ENCODE measurements around the gene ICAM4. TPM values are rescaled to one million over a fixed set of nuclear protein-coding genes. Genes with fewer than 3 reads are reported as not detected.

ICAM4 gene
- total RNA-seq, 1 donor from 2014 or later: not detected

- Mint-ChIP-seq H3K4me3 (no peak overlapping the region), H3K36me3 (no peaks in the 10 kb centered on the region)
- H3K79me2 ChIP-seq (ENCODE audit: low read depth): no peaks in the 10 kb centered on the region
Measured at GRCh38 chr19:10243606-10244005, 43.1 kb upstream of the ICAM4 start.

DNA sequence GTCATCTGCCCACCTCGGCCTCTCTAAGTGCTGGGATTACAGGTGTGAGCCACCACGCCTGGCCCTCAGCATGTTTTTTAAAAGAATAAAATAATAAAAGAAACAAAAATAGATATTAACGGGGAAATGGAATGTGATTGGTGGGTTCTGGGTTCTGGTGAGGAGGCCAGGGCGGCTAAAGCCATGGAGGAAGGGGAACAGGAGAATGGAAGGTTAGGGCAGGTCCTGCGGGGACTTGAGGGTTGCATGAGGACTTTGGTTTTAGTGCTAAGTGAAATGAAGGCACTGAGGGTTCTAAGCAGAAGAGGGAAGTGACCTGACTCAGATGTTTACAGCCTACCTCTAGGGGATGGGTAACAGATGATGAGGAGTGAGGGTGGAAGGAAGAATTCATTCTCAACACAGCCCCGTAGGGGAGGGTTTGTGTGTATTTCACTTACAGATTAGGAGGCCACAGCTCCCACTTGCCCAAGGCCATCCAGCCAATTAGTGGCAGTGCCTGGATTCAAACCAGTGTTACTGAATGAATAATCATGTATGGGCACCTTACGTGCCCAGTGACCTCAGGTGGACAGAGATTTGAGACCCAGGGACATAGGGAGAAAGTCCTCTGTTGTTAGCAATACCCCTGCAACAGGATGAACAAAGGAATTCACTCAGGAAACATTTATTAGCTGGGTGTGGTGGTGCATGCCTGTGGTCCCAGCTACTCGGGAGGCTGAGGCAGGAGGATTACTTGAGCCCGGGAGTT, 41.4 kb upstream of the ICAM4 start:
- TF ChIP-seq, protein P1, sequence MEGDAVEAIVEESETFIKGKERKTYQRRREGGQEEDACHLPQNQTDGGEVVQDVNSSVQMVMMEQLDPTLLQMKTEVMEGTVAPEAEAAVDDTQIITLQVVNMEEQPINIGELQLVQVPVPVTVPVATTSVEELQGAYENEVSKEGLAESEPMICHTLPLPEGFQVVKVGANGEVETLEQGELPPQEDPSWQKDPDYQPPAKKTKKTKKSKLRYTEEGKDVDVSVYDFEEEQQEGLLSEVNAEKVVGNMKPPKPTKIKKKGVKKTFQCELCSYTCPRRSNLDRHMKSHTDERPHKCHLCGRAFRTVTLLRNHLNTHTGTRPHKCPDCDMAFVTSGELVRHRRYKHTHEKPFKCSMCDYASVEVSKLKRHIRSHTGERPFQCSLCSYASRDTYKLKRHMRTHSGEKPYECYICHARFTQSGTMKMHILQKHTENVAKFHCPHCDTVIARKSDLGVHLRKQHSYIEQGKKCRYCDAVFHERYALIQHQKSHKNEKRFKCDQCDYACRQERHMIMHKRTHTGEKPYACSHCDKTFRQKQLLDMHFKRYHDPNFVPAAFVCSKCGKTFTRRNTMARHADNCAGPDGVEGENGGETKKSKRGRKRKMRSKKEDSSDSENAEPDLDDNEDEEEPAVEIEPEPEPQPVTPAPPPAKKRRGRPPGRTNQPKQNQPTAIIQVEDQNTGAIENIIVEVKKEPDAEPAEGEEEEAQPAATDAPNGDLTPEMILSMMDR (IDR thresholded peaks at IDR 0.05): no peak
- DNase-seq (ENCODE audit: low spot score): no peak
- H3K4me2 ChIP-seq: no peak overlapping the region
- no peaks in the 10 kb centered on the region for H3K4me1 Mint-ChIP-seq
- no peaks in the 10 kb centered on the region for H3K27me3 ChIP-seq
- H3K4me1 ChIP-seq: no peaks in the 10 kb centered on the region
- H3K9me3 ChIP-seq (ENCODE audit: low read depth): no peaks in the 10 kb centered on the region
- H3K79me2 ChIP-seq (ENCODE audit: low read depth): no peaks in the 10 kb centered on the region
- H3K27me3 Mint-ChIP-seq (ENCODE audit: insufficient read depth, low read depth): peaks cover 4% of the 10 kb centered on the region
- no peak overlapping the region for H3K27ac Mint-ChIP-seq
- H3K36me3 Mint-ChIP-seq: no peaks in the 10 kb centered on the region
- H3K9ac ChIP-seq: no peak overlapping the region
- H3K4me3 Mint-ChIP-seq: no peak overlapping the region
- H3K4me3 ChIP-seq: no peak overlapping the region
- no peak overlapping the region for H2AFZ ChIP-seq (replicated peaks)
- no peaks in the 10 kb centered on the region for H3K36me3 ChIP-seq
- H3F3A ChIP-seq (ENCODE audit: low read depth): no peaks in the 10 kb centered on the region
- H3K27ac ChIP-seq: no peak overlapping the region
- H3K9me3 Mint-ChIP-seq: no peaks in the 10 kb centered on the region
- no peaks in the 10 kb centered on the region for H4K20me1 ChIP-seq (ENCODE audit: low read depth)

More at GRCh38 chr19:10243606-10244005, 43.1 kb upstream of the ICAM4 start:
- H3K4me2 ChIP-seq: no peak overlapping the region
- no peak overlapping the region for H3K9ac ChIP-seq
- H2AFZ ChIP-seq (replicated peaks): no peak overlapping the region
- Mint-ChIP-seq H3K27ac (no peak overlapping the region), H3K9me3 (no peaks in the 10 kb centered on the region), H3K4me1 (no peaks in the 10 kb centered on the region), H3K27me3 (ENCODE audit: insufficient read depth, low read depth) (peaks cover 2% of the 10 kb centered on the region)
- no peaks in the 10 kb centered on the region for H3K9me3 ChIP-seq (ENCODE audit: low read depth)
- TF ChIP-seq EZH2 (IDR thresholded peaks at IDR 0.05): no peak
- TF ChIP-seq, protein P1 (IDR thresholded peaks at IDR 0.05): no peak
- no peak for TF ChIP-seq EZH2phosphoT487 (IDR thresholded peaks at IDR 0.05)
- no peak overlapping the region for H3K27ac ChIP-seq
- H4K20me1 ChIP-seq (ENCODE audit: low read depth): no peaks in the 10 kb centered on the region
- no peak for DNase-seq (ENCODE audit: low spot score)
- no peaks in the 10 kb centered on the region for H3K27me3 ChIP-seq
- H3F3A ChIP-seq (ENCODE audit: low read depth): no peaks in the 10 kb centered on the region
- H3K36me3 ChIP-seq: no peaks in the 10 kb centered on the region
- no peak overlapping the region for H3K4me3 ChIP-seq
- H3K4me1 ChIP-seq: no peaks in the 10 kb centered on the region

DNA sequence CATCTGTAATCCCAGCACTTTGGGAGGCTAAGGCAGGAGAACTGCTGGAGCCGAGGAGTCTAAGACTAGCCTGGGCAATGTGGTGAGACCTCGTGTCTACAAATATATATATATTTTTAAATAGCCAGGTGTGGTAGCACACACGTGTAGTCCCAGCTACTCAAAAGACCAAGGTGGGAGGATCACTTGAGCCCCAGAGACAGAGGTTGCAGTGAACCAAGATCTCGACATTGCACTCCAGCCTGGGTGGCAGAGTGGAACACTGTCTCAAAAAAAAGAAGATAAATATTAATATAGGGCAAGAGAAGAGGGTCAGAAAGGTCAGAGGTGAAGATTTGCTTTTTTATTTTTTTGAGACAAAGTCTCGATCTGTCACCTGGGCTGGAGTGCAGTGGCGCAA, 40.2 kb upstream of the ICAM4 start:
- DNase-seq (ENCODE audit: low spot score): no peak
- Histone ChIP-seq H3K27ac (no peak overlapping the region), H3K4me3 (no peak overlapping the region), H3K4me2 (no peak overlapping the region), H3K36me3 (no peaks in the 10 kb centered on the region), H3K9ac (no peak overlapping the region), H3F3A (ENCODE audit: low read depth) (peaks cover 7% of the 10 kb centered on the region), H3K79me2 (ENCODE audit: low read depth) (no peaks in the 10 kb centered on the region), H2AFZ (replicated peaks) (no peak overlapping the region), H3K4me1 (no peaks in the 10 kb centered on the region), H3K9me3 (ENCODE audit: low read depth) (no peaks in the 10 kb centered on the region), H4K20me1 (ENCODE audit: low read depth) (no peaks in the 10 kb centered on the region), H3K27me3 (no peaks in the 10 kb centered on the region)
- Mint-ChIP-seq H3K36me3 (no peaks in the 10 kb centered on the region), H3K27ac (no peak overlapping the region), H3K4me3 (no peak overlapping the region), H3K4me1 (no peaks in the 10 kb centered on the region), H3K9me3 (no peaks in the 10 kb centered on the region), H3K27me3 (ENCODE audit: insufficient read depth, low read depth) (peaks cover 5% of the 10 kb centered on the region)
- no peak for TF ChIP-seq EZH2 (IDR thresholded peaks at IDR 0.05)

All from neural progenitor cell (in vitro differentiated cells).